ENCODE results near the gene ABCC8.

The ABCC8 gene

DNA sequence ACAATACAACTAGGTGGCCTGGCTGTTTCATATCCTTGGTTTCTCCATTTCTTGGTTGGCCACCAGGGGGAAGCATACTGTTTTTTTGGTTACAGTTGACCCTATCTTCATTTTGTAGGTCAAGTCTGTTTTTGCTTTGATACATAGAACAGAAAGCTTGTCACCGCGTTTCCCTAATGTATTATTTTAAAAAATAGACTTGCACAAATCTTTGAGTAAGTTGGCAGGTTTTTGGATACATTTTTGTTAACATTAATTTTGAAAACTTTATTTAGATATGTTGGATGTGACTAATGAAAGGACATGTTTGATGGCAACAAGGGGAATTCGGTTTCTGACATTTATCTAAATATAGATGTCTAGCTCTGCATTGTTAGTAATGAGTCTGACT is 122.0 kb downstream of the ABCC8 start (continued):
- TF ChIP-seq ZNF624 (tag by site-specific recombination; IDR thresholded peaks at IDR 0.05) (no peak), ZNF561 (tag by site-specific recombination; IDR thresholded peaks at IDR 0.05; ENCODE audit: borderline replicate concordance) (no peak), FEZF1 (tag by site-specific recombination; IDR thresholded peaks at IDR 0.05) (no peak)

DNA sequence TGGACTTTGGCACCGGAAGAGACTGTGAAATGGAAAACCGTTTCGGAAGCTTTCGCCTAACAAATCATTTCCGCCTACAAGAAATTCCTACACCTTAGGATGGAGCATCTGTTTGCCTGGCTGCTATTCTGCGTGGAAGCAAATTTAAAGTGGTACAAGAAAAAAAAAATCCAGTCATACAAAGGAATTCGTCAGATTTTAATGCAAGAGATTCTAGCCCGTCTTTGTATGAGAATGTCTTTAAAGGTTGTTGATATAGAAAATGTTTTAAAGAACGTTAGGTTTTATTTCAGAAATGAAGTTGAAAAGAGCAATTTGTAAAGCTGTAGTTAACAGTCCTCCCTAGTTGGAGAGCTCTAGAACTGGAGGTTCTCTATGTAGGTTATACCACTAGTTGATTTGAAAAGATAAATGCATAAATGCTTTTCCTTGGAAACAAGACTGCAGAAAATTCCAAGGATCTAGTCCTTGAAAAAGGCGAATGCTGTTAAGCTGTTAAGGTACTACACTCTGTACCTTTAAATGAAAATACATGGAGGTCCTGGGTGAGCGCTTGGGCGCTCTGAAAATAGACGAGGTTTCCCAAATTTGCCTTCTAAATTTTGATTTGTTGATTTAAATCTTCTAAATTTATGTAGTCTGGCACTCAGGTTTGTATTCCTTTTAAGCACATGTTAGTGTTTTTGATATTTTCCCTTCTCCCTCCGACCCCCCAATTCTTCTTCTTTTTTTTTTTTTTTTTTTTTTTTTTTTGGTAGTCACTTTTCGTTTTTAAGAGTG is 122.6 kb downstream of the ABCC8 start:
- Histone ChIP-seq H3K4me1 (ENCODE audit: control insufficient read depth, insufficient read depth, low read length) (no peaks in the 10 kb centered on the region), H3K4me3 (ENCODE audit: low read depth, low read length) (peak overlapping the region; percentile 59), H3K27ac (ENCODE audit: extremely low read depth, low read depth, low read length) (peak overlapping the region; percentile 48), H3K36me3 (ENCODE audit: control insufficient read depth in 2 of 2, insufficient read depth in 1 of 2, low read length in 2 of 2) (peaks cover 0 to 14% of the 10 kb centered on the region in 2 experiments; a peak in 1 of 3 replicates), H3K9me3 (ENCODE audit: control insufficient read depth, insufficient read depth, low read depth, low read length) (no peaks in the 10 kb centered on the region)
- TF ChIP-seq, protein P1, sequence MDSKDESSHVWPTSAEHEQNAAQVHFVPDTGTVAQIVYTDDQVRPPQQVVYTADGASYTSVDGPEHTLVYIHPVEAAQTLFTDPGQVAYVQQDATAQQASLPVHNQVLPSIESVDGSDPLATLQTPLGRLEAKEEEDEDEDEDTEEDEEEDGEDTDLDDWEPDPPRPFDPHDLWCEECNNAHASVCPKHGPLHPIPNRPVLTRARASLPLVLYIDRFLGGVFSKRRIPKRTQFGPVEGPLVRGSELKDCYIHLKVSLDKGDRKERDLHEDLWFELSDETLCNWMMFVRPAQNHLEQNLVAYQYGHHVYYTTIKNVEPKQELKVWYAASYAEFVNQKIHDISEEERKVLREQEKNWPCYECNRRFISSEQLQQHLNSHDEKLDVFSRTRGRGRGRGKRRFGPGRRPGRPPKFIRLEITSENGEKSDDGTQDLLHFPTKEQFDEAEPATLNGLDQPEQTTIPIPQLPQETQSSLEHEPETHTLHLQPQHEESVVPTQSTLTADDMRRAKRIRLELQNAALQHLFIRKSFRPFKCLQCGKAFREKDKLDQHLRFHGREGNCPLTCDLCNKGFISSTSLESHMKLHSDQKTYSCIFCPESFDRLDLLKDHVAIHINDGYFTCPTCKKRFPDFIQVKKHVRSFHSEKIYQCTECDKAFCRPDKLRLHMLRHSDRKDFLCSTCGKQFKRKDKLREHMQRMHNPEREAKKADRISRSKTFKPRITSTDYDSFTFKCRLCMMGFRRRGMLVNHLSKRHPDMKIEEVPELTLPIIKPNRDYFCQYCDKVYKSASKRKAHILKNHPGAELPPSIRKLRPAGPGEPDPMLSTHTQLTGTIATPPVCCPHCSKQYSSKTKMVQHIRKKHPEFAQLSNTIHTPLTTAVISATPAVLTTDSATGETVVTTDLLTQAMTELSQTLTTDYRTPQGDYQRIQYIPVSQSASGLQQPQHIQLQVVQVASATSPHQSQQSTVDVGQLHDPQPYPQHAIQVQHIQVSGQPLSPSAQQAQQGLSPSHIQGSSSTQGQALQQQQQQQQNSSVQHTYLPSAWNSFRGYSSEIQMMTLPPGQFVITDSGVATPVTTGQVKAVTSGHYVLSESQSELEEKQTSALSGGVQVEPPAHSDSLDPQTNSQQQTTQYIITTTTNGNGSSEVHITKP (tag by site-specific recombination; IDR thresholded peaks at IDR 0.05) = no peak
- TF ChIP-seq ZNF658 (tag by site-specific recombination; IDR thresholded peaks at IDR 0.05) = no peak
- TF ChIP-seq, protein P2, sequence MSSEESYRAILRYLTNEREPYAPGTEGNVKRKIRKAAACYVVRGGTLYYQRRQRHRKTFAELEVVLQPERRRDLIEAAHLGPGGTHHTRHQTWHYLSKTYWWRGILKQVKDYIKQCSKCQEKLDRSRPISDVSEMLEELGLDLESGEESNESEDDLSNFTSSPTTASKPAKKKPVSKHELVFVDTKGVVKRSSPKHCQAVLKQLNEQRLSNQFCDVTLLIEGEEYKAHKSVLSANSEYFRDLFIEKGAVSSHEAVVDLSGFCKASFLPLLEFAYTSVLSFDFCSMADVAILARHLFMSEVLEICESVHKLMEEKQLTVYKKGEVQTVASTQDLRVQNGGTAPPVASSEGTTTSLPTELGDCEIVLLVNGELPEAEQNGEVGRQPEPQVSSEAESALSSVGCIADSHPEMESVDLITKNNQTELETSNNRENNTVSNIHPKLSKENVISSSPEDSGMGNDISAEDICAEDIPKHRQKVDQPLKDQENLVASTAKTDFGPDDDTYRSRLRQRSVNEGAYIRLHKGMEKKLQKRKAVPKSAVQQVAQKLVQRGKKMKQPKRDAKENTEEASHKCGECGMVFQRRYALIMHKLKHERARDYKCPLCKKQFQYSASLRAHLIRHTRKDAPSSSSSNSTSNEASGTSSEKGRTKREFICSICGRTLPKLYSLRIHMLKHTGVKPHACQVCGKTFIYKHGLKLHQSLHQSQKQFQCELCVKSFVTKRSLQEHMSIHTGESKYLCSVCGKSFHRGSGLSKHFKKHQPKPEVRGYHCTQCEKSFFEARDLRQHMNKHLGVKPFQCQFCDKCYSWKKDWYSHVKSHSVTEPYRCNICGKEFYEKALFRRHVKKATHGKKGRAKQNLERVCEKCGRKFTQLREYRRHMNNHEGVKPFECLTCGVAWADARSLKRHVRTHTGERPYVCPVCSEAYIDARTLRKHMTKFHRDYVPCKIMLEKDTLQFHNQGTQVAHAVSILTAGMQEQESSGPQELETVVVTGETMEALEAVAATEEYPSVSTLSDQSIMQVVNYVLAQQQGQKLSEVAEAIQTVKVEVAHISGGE (tag by site-specific recombination; conservative IDR thresholded peaks at IDR 0.05; ENCODE audit: low read depth) = peak; percentile 38
- TF ChIP-seq ZNF341 (tag by site-specific recombination; IDR thresholded peaks at IDR 0.05; ENCODE audit: low read depth) = 0 out of 2 replicates have a peak, but pooled peaks have one; percentile 3
- 0 out of 2 replicates have a peak, but pooled peaks have one; percentile 2 for TF ChIP-seq IKZF3 (tag by site-specific recombination; IDR thresholded peaks at IDR 0.05)
- TF ChIP-seq ZNF548 (tag by site-specific recombination; IDR thresholded peaks at IDR 0.05) = no peak
- ChIA-PET POLR2A (interaction anchor here (0.6 to 1.6 kb wide), 8 partner anchors 9 to 146 kb away, joined by 3 to 12 read pairs (median 4); partner anchors contain the start of genes KCNJ11, NUCB2 and PIK3C2A), CTCF (interaction anchor here (0.6 to 3.4 kb wide), 32 partner anchors 8 to 793 kb away, joined by 3 to 35 read pairs (median 4); no protein-coding TSS in a partner anchor)

DNA sequence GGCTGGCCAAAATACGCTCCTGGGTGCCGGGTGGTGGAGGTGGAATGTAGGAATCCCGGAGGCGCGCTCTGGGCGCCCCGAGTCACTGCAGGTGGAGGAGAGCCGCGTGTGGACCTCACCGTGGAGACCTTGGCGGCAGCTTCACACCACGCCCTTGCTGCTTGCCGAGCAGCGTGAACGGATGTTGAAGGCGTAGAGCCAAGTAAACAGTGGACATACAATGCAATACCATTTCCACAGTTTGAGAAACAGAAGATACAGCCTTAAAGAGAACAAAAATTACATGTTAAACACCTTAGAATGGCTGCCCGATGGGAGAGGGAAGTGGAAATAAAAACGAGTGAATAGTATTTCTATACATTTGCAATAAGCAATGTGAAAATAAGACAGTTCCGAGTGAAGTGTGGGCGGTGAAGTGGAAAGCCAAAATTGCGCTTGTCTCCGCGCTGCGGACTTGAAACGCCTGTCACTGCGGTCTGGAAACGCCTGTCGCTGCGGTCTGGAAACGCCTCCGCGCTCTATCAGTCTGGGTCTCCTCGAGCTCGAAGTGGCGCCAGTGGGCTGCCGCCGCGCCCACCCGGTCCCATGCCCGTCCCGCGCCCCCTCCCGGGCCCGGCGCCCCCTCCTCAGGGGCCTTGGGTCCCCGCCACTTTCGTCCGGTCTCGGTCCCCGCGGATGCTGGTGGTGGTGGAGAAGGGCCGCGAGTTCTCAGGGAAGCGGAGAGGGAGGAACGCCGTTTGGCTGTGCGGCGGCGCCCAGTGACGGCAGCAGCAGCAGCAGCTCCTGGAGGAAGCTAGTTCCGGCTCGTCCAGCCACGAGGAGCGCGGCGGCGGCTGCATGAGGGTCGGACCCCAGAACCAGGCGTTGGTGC is 123.5 kb downstream of the ABCC8 start:
- H3K4me3 ChIP-seq (ENCODE audit: low read depth, low read length) = peak overlapping the region; percentile 59
- no peaks in the 10 kb centered on the region for H3K9me3 ChIP-seq (ENCODE audit: control insufficient read depth, insufficient read depth, low read depth, low read length)
- ChIA-PET CTCF (interaction anchor here (0.7 to 3.4 kb wide), 20 partner anchors 8 to 1651 kb away, joined by 3 to 35 read pairs (median 6); no protein-coding TSS in a partner anchor), POLR2A (interaction anchor here (0.6 to 1.6 kb wide), 7 partner anchors 8 to 145 kb away, joined by 3 to 12 read pairs (median 4); partner anchors contain the start of genes KCNJ11, NUCB2 and PIK3C2A)
- H3K36me3 ChIP-seq (ENCODE audit: control insufficient read depth in 2 of 2, insufficient read depth in 1 of 2, low read length in 2 of 2) = peaks cover 0 to 8% of the 10 kb centered on the region in 2 experiments; a peak in 1 of 3 replicates
- H3K27ac ChIP-seq (ENCODE audit: extremely low read depth, low read depth, low read length) = peak overlapping the region; percentile 48
- no peaks in the 10 kb centered on the region for H3K4me1 ChIP-seq (ENCODE audit: control insufficient read depth, insufficient read depth, low read length)
- 0 out of 2 replicates have a peak, but pooled peaks have one; percentile 59 for TF ChIP-seq ZSCAN30 (tag by site-specific recombination; IDR thresholded peaks at IDR 0.05)
- no peak for TF ChIP-seq ZIC2 (tag by site-specific recombination; IDR thresholded peaks at IDR 0.05)
- no peak for TF ChIP-seq REPIN1 (tag by site-specific recombination; IDR thresholded peaks at IDR 0.05; ENCODE audit: low read depth)
- TF ChIP-seq, protein P3, sequence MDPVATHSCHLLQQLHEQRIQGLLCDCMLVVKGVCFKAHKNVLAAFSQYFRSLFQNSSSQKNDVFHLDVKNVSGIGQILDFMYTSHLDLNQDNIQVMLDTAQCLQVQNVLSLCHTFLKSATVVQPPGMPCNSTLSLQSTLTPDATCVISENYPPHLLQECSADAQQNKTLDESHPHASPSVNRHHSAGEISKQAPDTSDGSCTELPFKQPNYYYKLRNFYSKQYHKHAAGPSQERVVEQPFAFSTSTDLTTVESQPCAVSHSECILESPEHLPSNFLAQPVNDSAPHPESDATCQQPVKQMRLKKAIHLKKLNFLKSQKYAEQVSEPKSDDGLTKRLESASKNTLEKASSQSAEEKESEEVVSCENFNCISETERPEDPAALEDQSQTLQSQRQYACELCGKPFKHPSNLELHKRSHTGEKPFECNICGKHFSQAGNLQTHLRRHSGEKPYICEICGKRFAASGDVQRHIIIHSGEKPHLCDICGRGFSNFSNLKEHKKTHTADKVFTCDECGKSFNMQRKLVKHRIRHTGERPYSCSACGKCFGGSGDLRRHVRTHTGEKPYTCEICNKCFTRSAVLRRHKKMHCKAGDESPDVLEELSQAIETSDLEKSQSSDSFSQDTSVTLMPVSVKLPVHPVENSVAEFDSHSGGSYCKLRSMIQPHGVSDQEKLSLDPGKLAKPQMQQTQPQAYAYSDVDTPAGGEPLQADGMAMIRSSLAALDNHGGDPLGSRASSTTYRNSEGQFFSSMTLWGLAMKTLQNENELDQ (tag by site-specific recombination; IDR thresholded peaks at IDR 0.05; ENCODE audit: low read depth) = no peak
- peak; percentile 43; the same call in 1 of the 2 replicates for TF ChIP-seq ZNF394 (tag by site-specific recombination; IDR thresholded peaks at IDR 0.05; ENCODE audit: borderline replicate concordance)
- TF ChIP-seq, protein P4, sequence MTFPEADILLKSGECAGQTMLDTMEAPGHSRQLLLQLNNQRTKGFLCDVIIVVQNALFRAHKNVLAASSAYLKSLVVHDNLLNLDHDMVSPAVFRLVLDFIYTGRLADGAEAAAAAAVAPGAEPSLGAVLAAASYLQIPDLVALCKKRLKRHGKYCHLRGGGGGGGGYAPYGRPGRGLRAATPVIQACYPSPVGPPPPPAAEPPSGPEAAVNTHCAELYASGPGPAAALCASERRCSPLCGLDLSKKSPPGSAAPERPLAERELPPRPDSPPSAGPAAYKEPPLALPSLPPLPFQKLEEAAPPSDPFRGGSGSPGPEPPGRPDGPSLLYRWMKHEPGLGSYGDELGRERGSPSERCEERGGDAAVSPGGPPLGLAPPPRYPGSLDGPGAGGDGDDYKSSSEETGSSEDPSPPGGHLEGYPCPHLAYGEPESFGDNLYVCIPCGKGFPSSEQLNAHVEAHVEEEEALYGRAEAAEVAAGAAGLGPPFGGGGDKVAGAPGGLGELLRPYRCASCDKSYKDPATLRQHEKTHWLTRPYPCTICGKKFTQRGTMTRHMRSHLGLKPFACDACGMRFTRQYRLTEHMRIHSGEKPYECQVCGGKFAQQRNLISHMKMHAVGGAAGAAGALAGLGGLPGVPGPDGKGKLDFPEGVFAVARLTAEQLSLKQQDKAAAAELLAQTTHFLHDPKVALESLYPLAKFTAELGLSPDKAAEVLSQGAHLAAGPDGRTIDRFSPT (tag by site-specific recombination; IDR thresholded peaks at IDR 0.05) = peak; percentile 63; the same call in 1 of the 2 replicates
- TF ChIP-seq ZNF112 (tag by site-specific recombination; IDR thresholded peaks at IDR 0.05) = no peak
- TF ChIP-seq TRIM28 (IDR thresholded peaks at IDR 0.05; ENCODE audit: borderline replicate concordance, low read length) = no peak
